Posterior vena cava (tissue), 2 donors: ENCODE results near the gene GBGT1. TPM values are rescaled to one million over a fixed set of nuclear protein-coding genes. Genes with fewer than 3 reads are reported as not detected.

Experiments used
- DNase-seq: peaks from one replicate; pipeline ENCODE4 v3.0.0-alpha.2; 2020; ENCODE audit warnings: low spot score
- intact Hi-C, 2 donors: fragments of 100-400 bp; cut with DNase I; formaldehyde crosslinking; loops; one replicate each; pipeline versions ENCODE4 v1.14.1 to v1.14.2; 2022 to 2023
- total RNA-seq, 2 donors: library from RNA; stranded (reverse); fragmentation: NEBNext Ultra II Directional; extraction: Animal tissue kit (Norgen Biotek cat#: 25700); gene quantifications; one replicate each; pipeline ENCODE4 v1.2.1, GENCODE V29; 2021
- donor health status: DM: yes; HTN: yes; CAD: no.
- donor health status: DM: yes; HTN: yes; CAD: no.

The GBGT1 gene
- total RNA-seq, 2 donors from 2014 or later = 14.2 to 19.9 TPM

- peak; percentile 36 for DNase-seq
- intact Hi-C loops = no loop called here
Measured at GRCh38 chr9:133169102-133169501, 5.4 kb upstream of the GBGT1 start.

GRCh38 chr9:133168432-133168831 is 4.7 kb upstream of the GBGT1 start:
- intact Hi-C loops = no loop called here
- no peak for DNase-seq

- intact Hi-C loops = no loop called here
- peak; percentile 51 for DNase-seq
Measured at GRCh38 chr9:133167769-133168168, 4.1 kb upstream of the GBGT1 start.

GRCh38 chr9:133167096-133167730 is 3.5 kb upstream of the GBGT1 start:
- peak; percentile 68 for DNase-seq
- intact Hi-C loops = no loop called here

GRCh38 chr9:133166392-133166791 is 2.7 kb upstream of the GBGT1 start:
- intact Hi-C loops = no loop called here
- DNase-seq = peak; percentile 76

- peak; percentile 9 for DNase-seq
- intact Hi-C loops = no loop called here
Measured at GRCh38 chr9:133165452-133165730, 1.7 kb upstream of the GBGT1 start.

GRCh38 chr9:133164191-133164590 is 477 bp upstream of the GBGT1 start:
- intact Hi-C loops = no loop called here
- DNase-seq = no peak

- peak; percentile 80 for DNase-seq
- intact Hi-C loops = no loop called here
Measured at GRCh38 chr9:133162861-133163503, 732 bp downstream of the GBGT1 start.

- DNase-seq = peak; percentile 50
- intact Hi-C loops = no loop called here
Measured at GRCh38 chr9:133161547-133161950, 2.2 kb downstream of the GBGT1 start.

GRCh38 chr9:133160742-133161546 is 2.8 kb downstream of the GBGT1 start:
- peak; percentile 87 for DNase-seq
- intact Hi-C loops = no loop called here

GRCh38 chr9:133158695-133159094 is 5.0 kb downstream of the GBGT1 start:
- peak; percentile 24 for DNase-seq
- intact Hi-C loops = loop anchor here in 1 of 2 donors (5.0 kb wide), 1 partner anchor 1636 kb away; no protein-coding TSS in a partner anchor

GRCh38 chr9:133155156-133155555 is 8.6 kb downstream of the GBGT1 start:
- DNase-seq = peak; percentile 64
- intact Hi-C loops = loop anchor here in 1 of 2 donors (5.0 kb wide), 1 partner anchor 1633 kb away; no protein-coding TSS in a partner anchor

GRCh38 chr9:133154097-133154989 is 9.4 kb downstream of the GBGT1 start:
- DNase-seq = peak; percentile 40

GRCh38 chr9:133153227-133154096 is 10.3 kb downstream of the GBGT1 start:
- DNase-seq = no peak

More at GRCh38 chr9:133154097-133154989, 9.4 kb downstream of the GBGT1 start:
- intact Hi-C loops = no loop called here

GRCh38 chr9:133151601-133152525 is 11.9 kb downstream of the GBGT1 start:
- intact Hi-C loops = no loop called here
- no peak for DNase-seq

More at GRCh38 chr9:133153227-133154096, 10.3 kb downstream of the GBGT1 start:
- intact Hi-C loops = no loop called here

- DNase-seq = no peak
- intact Hi-C loops = no loop called here
Measured at GRCh38 chr9:133151041-133151440, 12.7 kb downstream of the GBGT1 start.
